GM20000 (cell line): Measurements from ENCODE around the gene EXT2.

Experiments
- DNase-seq: peaks from one replicate; pipeline ENCODE4 v3.0.0; 2012; ENCODE audit warnings: low spot score
- TF ChIP-seq, protein P1 (sequence below): IDR thresholded peaks from 2 replicates; pipeline ENCODE4 v1.5.1; 2012; ENCODE audit warnings: mild to moderate bottlenecking, control low read depth; ENCODE audit errors: extremely low read depth, missing control alignments

EXT2 gene

DNA sequence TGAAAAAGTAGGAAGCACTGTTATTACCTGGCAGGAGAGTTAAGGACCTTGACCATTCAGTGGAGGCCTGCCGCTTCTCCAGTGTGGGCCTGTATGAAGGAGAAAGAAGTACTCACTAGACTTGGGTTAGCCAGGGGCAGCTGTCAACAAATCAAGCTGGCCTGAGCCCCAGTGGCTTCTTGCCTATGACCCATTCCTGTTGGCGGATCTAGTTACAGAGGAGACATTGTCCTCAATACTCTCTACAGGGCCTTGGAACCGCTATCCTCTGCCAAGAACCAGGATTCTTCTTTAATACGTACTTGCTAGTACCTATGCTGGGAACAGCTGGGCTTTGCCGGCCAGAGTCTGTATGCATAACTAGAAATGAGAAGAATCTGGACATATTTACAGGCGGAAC, 146.4 kb downstream of the EXT2 start:
- no peak for DNase-seq
- TF ChIP-seq, protein P1, sequence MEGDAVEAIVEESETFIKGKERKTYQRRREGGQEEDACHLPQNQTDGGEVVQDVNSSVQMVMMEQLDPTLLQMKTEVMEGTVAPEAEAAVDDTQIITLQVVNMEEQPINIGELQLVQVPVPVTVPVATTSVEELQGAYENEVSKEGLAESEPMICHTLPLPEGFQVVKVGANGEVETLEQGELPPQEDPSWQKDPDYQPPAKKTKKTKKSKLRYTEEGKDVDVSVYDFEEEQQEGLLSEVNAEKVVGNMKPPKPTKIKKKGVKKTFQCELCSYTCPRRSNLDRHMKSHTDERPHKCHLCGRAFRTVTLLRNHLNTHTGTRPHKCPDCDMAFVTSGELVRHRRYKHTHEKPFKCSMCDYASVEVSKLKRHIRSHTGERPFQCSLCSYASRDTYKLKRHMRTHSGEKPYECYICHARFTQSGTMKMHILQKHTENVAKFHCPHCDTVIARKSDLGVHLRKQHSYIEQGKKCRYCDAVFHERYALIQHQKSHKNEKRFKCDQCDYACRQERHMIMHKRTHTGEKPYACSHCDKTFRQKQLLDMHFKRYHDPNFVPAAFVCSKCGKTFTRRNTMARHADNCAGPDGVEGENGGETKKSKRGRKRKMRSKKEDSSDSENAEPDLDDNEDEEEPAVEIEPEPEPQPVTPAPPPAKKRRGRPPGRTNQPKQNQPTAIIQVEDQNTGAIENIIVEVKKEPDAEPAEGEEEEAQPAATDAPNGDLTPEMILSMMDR: no peak

DNA sequence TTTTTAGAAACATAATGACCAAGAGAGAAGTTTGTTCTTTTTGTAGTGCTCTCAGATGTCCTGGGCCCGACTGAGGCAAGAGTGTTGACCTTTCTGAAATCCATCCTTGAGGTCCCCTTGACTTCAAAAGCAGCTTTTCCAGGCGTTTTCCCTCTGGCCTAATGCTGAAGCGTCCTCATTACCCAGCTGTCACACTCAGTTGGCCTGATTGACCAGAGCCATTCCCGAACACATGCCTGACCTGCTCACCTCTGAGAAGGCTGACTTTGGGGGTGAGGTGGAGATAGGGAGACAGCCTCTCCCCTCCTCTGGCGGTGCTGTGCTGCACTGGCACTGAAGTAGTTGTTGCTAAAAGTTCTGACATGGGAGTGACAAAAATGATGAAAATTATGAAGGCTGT, 147.6 kb downstream of the EXT2 start:
- DNase-seq: no peak
- TF ChIP-seq, protein P1: no peak

DNA sequence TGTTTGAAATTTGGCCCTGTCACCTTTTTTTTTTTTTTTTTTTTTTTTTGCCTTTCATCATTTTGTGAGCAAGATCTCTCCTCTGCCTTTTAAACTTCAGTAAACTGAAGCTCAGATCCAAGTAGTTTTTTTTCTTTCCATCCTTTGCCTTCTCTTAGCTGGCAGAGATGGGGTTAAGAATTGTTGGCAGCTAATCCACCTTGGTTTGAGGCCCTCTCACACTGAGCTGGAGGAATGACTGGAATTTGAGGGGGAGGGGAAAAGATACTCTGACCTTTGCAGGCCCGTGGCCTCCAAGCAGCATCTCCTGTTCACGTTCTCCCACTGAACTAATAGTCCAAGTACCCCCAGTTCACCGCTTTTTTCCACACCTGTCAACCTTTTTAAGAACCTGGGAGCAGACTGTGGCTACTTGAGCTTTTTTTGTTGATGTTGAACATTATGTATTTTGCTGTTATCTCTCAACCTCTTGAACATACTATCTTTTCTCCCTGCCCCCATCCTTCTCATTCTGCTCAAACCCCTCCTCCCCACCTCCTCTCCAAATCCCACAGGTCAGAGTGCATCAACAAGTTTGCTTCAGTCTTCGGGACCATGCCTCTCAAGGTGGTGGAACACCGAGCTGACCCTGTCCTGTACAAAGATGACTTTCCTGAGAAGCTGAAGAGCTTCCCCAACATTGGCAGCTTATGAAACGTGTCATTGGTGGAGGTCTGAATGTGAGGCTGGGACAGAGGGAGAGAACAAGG, 148.3 kb downstream of the EXT2 start:
- no peak for DNase-seq
- TF ChIP-seq, protein P1: no peak

DNA sequence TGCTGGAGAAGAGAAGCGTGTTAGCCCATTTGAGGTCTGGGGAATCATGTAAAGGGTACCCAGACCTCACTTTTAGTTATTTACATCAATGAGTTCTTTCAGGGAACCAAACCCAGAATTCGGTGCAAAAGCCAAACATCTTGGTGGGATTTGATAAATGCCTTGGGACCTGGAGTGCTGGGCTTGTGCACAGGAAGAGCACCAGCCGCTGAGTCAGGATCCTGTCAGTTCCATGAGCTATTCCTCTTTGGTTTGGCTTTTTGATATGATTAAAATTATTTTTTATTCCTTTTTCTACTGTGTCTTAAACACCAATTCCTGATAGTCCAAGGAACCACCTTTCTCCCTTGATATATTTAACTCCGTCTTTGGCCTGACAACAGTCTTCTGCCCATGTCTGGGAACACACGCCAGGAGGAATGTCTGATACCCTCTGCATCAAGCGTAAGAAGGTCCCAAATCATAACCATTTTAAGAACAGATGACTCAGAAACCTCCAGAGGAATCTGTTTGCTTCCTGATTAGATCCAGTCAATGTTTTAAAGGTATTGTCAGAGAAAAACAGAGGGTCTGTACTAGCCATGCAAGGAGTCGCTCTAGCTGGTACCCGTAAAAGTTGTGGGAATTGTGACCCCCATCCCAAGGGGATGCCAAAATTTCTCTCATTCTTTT, 149.3 kb downstream of the EXT2 start:
- TF ChIP-seq, protein P1: no peak
- no peak for DNase-seq

DNA sequence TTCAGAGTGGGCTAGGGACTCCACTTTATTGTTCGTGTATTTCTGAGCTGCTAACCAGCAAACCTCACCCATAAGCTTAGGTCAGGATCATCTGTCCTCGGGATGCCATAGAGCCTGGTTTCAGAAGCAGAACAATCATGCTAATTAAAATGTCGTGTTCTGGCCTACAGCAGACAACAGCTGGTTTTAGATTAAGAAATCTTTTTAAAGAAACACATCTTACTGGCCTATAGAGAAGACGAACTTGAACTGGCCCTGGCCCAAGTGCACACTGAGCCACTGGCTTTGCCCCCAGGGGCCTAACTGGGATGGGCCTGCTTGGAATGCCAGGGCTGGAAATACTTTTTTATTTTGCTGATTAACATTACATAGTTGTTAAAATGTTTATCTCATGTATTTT, 151.2 kb downstream of the EXT2 start:
- TF ChIP-seq, protein P1: no peak
- DNase-seq: no peak

DNA sequence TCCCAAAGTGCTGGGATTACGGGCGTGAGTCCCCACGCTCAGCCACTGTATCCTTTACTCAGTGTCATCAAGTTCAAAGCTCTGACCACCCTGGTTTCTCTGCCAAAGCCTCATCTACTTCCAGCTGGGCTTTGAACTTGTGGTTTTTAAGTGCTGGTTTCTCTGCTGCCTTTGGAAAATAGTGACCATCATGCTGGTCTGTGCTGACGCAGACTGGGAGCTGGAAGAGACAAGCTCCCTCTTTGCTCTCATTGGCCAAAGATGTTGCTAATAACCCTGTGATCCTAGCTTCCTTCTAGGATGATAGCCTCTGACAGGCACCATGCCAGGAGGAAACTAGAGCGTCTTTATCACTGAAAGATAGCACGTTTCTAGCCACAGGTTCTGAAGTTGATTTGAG, 152.0 kb downstream of the EXT2 start:
- TF ChIP-seq, protein P1: no peak
- no peak for DNase-seq

DNA sequence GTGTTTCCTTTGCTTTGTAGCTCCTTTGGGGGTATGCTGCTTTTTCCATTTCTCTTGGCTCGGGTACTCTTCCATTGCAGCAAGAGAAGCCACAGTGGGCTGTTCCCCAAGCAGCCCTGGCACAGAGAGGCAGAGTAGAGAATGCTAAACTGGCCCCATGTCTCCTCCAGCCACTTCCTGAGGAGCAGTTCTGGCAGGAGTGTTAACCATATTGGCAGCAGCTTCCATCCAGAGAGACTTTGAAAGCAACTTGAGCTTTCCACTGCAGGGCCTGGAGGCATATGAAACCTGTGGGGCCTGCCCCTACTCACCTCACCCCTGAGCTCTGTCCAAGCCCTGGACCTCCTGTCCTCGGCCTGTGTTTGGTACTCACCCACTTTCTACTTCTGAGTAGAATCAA, 152.6 kb downstream of the EXT2 start:
- DNase-seq: no peak
- TF ChIP-seq, protein P1: no peak
